ENCODE data around the gene SIM1.

SIM1 gene

DNA sequence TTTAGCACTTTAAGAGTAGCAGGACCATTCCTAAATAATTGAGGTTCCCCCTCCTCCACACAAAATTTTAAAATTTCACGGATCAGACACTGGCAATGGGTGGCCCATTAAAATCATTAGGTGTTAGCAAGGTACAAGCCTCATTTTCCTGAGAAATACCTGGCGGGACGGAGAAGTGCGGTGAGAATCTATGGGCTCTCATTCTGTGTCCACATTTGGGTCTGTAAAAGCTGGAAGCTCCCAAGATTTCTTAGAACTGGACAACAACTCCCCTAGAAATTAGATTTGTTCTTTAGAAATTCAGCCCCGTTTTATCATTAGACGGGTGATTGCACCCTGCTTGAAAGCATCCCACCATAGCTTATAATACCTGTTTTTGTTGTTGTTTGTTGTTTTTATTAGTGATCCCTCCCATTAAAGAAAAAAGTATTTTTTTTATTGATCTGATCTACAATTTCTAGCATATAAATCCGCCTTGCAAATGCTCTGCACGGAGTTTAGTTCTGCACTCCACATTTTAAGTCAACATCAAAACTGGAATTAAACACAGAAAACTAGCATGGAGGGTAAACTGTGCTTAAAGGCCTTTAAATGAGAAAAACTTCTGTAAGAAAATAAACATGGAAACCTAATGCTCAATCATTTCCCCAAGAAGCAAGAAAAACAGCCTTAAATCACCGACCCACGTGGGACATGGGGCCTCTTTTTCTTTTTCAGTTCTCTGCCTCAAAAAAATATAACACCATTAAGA lies 5.7 kb downstream of the SIM1 start:
- H3K4me2 ChIP-seq (ENCODE audit: low read depth, low read length, poor library complexity, severe bottlenecking) = no peak overlapping the region
- H3K9ac ChIP-seq (ENCODE audit: low read length) = no peak overlapping the region
- H3F3A ChIP-seq (ENCODE audit: insufficient read depth) = no peaks in the 10 kb centered on the region
- no peaks in the 10 kb centered on the region for H3K27me3 ChIP-seq (ENCODE audit: low read length)
- H3K36me3 ChIP-seq (ENCODE audit: low read length) = no peaks in the 10 kb centered on the region
- no peaks in the 10 kb centered on the region for H3K9me3 ChIP-seq (ENCODE audit: insufficient read depth, low read length)
- H4K20me1 ChIP-seq (ENCODE audit: low read depth, low read length) = no peaks in the 10 kb centered on the region
- no peak overlapping the region for H3K4me3 ChIP-seq (ENCODE audit: insufficient read depth, low read length, poor library complexity, severe bottlenecking)
- no peak for TF ChIP-seq EZH2phosphoT487 (conservative IDR thresholded peaks at IDR 0.05; ENCODE audit: low read length)
- TF ChIP-seq, protein P1, sequence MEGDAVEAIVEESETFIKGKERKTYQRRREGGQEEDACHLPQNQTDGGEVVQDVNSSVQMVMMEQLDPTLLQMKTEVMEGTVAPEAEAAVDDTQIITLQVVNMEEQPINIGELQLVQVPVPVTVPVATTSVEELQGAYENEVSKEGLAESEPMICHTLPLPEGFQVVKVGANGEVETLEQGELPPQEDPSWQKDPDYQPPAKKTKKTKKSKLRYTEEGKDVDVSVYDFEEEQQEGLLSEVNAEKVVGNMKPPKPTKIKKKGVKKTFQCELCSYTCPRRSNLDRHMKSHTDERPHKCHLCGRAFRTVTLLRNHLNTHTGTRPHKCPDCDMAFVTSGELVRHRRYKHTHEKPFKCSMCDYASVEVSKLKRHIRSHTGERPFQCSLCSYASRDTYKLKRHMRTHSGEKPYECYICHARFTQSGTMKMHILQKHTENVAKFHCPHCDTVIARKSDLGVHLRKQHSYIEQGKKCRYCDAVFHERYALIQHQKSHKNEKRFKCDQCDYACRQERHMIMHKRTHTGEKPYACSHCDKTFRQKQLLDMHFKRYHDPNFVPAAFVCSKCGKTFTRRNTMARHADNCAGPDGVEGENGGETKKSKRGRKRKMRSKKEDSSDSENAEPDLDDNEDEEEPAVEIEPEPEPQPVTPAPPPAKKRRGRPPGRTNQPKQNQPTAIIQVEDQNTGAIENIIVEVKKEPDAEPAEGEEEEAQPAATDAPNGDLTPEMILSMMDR (IDR thresholded peaks at IDR 0.05; ENCODE audit: insufficient read depth, low read length, poor library complexity, severe bottlenecking) = no peak
- H3K9me2 ChIP-seq (replicated peaks; ENCODE audit: insufficient read depth, low read length) = no peaks in the 10 kb centered on the region
- H3K27ac ChIP-seq (ENCODE audit: low read depth, low read length) = no peak overlapping the region
- H2AFZ ChIP-seq (ENCODE audit: low read depth, low read length, severe bottlenecking) = no peak overlapping the region
- no peaks in the 10 kb centered on the region for H3K79me2 ChIP-seq (ENCODE audit: insufficient read depth, low read length)

DNA sequence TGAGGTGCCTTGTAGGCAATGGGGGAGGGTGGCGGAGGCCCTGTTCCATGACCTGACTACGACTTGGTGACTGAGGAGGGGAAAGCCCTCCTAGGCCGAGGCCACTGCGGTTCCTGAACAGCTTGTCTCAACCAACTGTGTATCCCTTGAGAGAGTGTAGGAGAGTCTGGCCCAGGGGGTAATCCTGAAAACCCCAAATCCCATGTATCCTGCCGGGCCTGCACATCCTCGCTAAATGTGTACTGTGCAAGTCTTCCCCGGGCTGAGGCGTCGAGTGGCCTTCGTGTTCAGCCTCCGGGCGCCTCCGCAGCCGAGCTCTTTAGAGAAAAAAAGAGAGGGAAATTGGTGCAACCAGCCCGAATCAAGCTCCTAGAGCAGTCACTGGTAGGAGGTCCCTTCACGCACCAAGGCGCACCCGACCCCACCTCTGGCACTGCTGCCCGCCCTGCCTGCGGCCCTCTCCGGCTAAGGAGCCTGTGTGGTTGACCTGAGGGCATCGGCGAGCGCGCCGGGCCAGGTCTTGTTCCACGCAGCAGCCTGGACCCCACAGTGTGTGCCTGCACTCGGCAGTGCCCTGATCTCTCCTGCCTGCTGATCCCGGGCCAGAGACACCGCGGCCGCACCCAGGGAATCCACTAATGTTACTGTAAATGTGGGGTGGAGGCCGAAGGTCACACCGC lies 7.3 kb downstream of the SIM1 start:
- Histone ChIP-seq H3K4me2 (ENCODE audit: low read depth, low read length, poor library complexity, severe bottlenecking) (no peak overlapping the region), H3K27me3 (ENCODE audit: low read length) (no peaks in the 10 kb centered on the region)
- TF ChIP-seq, protein P1 (IDR thresholded peaks at IDR 0.05; ENCODE audit: insufficient read depth, low read length, poor library complexity, severe bottlenecking) = no peak
- TF ChIP-seq EZH2phosphoT487 (conservative IDR thresholded peaks at IDR 0.05; ENCODE audit: low read length) = no peak

GRCh38 chr6:100456908-100457235 lies 7.8 kb downstream of the SIM1 start:
- Histone ChIP-seq H3K4me3 (ENCODE audit: insufficient read depth, low read length, poor library complexity, severe bottlenecking) (no peak overlapping the region), H4K20me1 (ENCODE audit: low read depth, low read length) (no peaks in the 10 kb centered on the region), H3K27me3 (ENCODE audit: low read length) (no peaks in the 10 kb centered on the region), H2AFZ (ENCODE audit: low read depth, low read length, severe bottlenecking) (no peak overlapping the region), H3K4me2 (ENCODE audit: low read depth, low read length, poor library complexity, severe bottlenecking) (no peak overlapping the region), H3K9me3 (ENCODE audit: insufficient read depth, low read length) (no peaks in the 10 kb centered on the region), H3K36me3 (ENCODE audit: low read length) (no peaks in the 10 kb centered on the region), H3K9ac (ENCODE audit: low read length) (no peak overlapping the region), H3K9me2 (replicated peaks; ENCODE audit: insufficient read depth, low read length) (no peaks in the 10 kb centered on the region), H3K79me2 (ENCODE audit: insufficient read depth, low read length) (no peaks in the 10 kb centered on the region), H3F3A (ENCODE audit: insufficient read depth) (no peaks in the 10 kb centered on the region), H3K27ac (ENCODE audit: low read depth, low read length) (no peak overlapping the region)
- TF ChIP-seq, protein P1 (IDR thresholded peaks at IDR 0.05; ENCODE audit: insufficient read depth, low read length, poor library complexity, severe bottlenecking) = no peak
- no peak for TF ChIP-seq EZH2phosphoT487 (conservative IDR thresholded peaks at IDR 0.05; ENCODE audit: low read length)

More for the DNA sequence above, 7.3 kb downstream of the SIM1 start:
- no peaks in the 10 kb centered on the region for H3K9me2 ChIP-seq (replicated peaks; ENCODE audit: insufficient read depth, low read length)
- no peak overlapping the region for H3K9ac ChIP-seq (ENCODE audit: low read length)
- no peak overlapping the region for H2AFZ ChIP-seq (ENCODE audit: low read depth, low read length, severe bottlenecking)
- no peaks in the 10 kb centered on the region for H3F3A ChIP-seq (ENCODE audit: insufficient read depth)
- no peaks in the 10 kb centered on the region for H4K20me1 ChIP-seq (ENCODE audit: low read depth, low read length)
- H3K79me2 ChIP-seq (ENCODE audit: insufficient read depth, low read length) = no peaks in the 10 kb centered on the region
- no peak overlapping the region for H3K27ac ChIP-seq (ENCODE audit: low read depth, low read length)
- H3K4me3 ChIP-seq (ENCODE audit: insufficient read depth, low read length, poor library complexity, severe bottlenecking) = no peak overlapping the region
- no peaks in the 10 kb centered on the region for H3K9me3 ChIP-seq (ENCODE audit: insufficient read depth, low read length)
- no peaks in the 10 kb centered on the region for H3K36me3 ChIP-seq (ENCODE audit: low read length)

All from SU-DHL-6 (cell line).